ENCODE results near the gene AHNAK2.

Gene AHNAK2

DNA sequence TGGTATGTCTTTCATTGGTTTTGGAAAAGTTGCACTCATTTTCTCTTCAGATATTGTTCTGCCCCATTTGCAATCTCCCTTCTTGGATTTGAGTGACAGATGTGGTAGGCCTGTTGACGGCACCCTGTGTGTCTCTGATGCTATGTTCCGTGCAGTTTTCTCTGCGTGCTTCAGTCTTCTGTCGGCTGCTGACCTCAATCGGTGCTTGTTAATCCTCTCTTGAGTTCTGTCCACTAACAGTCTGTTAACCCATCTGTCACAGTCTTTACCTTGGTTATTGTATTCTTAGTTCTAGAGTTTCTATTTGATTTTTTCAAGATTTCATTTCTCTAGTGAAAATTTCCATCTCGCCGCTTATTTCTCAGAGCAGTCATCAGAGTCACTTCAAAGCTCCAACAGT is 74.2 kb downstream of the AHNAK2 start:
- Histone ChIP-seq H3K27me3 (ENCODE audit: low read length) (no peaks in the 10 kb centered on the region), H3F3A (ENCODE audit: insufficient read depth) (no peaks in the 10 kb centered on the region), H3K79me2 (ENCODE audit: insufficient read depth, low read length) (no peaks in the 10 kb centered on the region), H3K36me3 (ENCODE audit: low read length) (no peaks in the 10 kb centered on the region), H3K9me2 (replicated peaks; ENCODE audit: insufficient read depth, low read length) (no peaks in the 10 kb centered on the region), H2AFZ (ENCODE audit: low read depth, low read length, severe bottlenecking) (no peak overlapping the region), H3K4me2 (ENCODE audit: low read depth, low read length, poor library complexity, severe bottlenecking) (no peak overlapping the region), H3K27ac (ENCODE audit: low read depth, low read length) (no peak overlapping the region), H3K4me3 (ENCODE audit: insufficient read depth, low read length, poor library complexity, severe bottlenecking) (no peak overlapping the region), H3K9me3 (ENCODE audit: insufficient read depth, low read length) (no peaks in the 10 kb centered on the region), H4K20me1 (ENCODE audit: low read depth, low read length) (no peaks in the 10 kb centered on the region), H3K9ac (ENCODE audit: low read length) (no peak overlapping the region)
- TF ChIP-seq, protein P1, sequence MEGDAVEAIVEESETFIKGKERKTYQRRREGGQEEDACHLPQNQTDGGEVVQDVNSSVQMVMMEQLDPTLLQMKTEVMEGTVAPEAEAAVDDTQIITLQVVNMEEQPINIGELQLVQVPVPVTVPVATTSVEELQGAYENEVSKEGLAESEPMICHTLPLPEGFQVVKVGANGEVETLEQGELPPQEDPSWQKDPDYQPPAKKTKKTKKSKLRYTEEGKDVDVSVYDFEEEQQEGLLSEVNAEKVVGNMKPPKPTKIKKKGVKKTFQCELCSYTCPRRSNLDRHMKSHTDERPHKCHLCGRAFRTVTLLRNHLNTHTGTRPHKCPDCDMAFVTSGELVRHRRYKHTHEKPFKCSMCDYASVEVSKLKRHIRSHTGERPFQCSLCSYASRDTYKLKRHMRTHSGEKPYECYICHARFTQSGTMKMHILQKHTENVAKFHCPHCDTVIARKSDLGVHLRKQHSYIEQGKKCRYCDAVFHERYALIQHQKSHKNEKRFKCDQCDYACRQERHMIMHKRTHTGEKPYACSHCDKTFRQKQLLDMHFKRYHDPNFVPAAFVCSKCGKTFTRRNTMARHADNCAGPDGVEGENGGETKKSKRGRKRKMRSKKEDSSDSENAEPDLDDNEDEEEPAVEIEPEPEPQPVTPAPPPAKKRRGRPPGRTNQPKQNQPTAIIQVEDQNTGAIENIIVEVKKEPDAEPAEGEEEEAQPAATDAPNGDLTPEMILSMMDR (IDR thresholded peaks at IDR 0.05; ENCODE audit: insufficient read depth, low read length, poor library complexity, severe bottlenecking): no peak
- no peak for TF ChIP-seq EZH2phosphoT487 (conservative IDR thresholded peaks at IDR 0.05; ENCODE audit: low read length)

DNA sequence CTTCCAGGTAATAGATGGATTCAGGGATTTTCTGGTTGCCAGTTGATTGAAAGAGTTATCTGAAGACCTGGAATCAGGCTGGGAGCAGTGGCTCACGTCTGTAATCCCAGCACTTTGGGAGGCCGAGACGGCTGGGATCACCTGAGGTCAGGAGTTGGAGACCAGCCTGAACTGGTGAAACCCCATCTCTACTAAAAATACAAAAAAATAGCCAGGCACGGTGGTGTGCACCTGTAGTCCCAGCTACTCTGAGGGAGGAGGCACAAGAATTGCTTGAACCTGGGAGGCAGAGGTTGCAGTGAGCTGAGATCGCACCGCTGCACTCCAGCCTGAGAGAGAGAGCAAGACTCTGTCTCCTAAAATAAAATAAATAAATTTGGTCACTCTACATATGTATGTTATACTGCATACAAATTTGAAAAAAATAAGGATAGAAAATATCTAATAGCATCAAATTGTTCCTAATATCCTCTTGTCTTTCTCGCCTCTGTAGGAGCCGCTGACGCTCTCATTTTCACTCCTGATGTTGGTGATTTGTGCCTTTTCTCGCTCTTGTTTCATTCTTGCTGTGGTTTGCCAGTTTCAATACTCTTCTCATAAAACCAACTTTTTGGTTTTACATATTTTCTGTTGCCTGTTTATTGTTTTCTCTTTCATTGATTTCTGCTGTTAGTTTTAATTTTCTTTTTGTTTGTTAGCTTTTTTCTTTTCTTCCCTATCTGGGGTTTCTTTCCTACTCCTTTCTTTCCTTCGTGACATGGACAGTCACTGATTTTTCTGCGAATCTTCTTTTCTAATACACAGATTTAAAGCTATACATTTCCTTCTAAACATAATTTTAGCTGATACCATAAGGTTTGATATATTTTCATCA is 77.3 kb downstream of the AHNAK2 start:
- Histone ChIP-seq H3K9ac (ENCODE audit: low read length) (no peak overlapping the region), H2AFZ (ENCODE audit: low read depth, low read length, severe bottlenecking) (no peak overlapping the region), H4K20me1 (ENCODE audit: low read depth, low read length) (no peaks in the 10 kb centered on the region), H3K36me3 (ENCODE audit: low read length) (no peaks in the 10 kb centered on the region), H3K9me3 (ENCODE audit: insufficient read depth, low read length) (no peaks in the 10 kb centered on the region), H3K4me2 (ENCODE audit: low read depth, low read length, poor library complexity, severe bottlenecking) (no peak overlapping the region), H3F3A (ENCODE audit: insufficient read depth) (no peaks in the 10 kb centered on the region), H3K4me3 (ENCODE audit: insufficient read depth, low read length, poor library complexity, severe bottlenecking) (no peak overlapping the region), H3K27me3 (ENCODE audit: low read length) (no peaks in the 10 kb centered on the region), H3K79me2 (ENCODE audit: insufficient read depth, low read length) (no peaks in the 10 kb centered on the region), H3K9me2 (replicated peaks; ENCODE audit: insufficient read depth, low read length) (no peaks in the 10 kb centered on the region), H3K27ac (ENCODE audit: low read depth, low read length) (no peak overlapping the region)
- TF ChIP-seq, protein P1 (IDR thresholded peaks at IDR 0.05; ENCODE audit: insufficient read depth, low read length, poor library complexity, severe bottlenecking): no peak
- TF ChIP-seq EZH2phosphoT487 (conservative IDR thresholded peaks at IDR 0.05; ENCODE audit: low read length): no peak

DNA sequence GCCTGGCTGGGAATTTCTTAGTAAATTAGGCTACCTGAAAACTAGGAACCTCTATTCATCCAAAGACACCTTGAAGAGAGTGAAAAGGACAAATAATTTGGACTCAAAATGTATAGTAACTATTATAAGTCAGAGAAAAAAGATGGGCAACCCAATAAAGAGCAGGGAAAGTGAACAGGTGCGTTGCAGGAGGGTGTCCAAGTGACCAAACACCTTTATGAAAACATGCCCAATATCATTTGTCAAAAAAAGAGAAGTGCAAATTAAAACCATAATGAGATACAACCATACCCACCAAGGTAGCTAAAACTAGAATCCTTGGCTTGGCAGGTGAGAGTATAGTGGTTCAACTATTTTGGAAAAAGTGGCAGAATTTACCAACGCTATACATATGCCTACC is 78.4 kb downstream of the AHNAK2 start:
- Histone ChIP-seq H3K27me3 (ENCODE audit: low read length) (no peaks in the 10 kb centered on the region), H3K27ac (ENCODE audit: low read depth, low read length) (no peak overlapping the region), H3K9me3 (ENCODE audit: insufficient read depth, low read length) (no peaks in the 10 kb centered on the region), H3K79me2 (ENCODE audit: insufficient read depth, low read length) (no peaks in the 10 kb centered on the region), H3K9ac (ENCODE audit: low read length) (no peak overlapping the region), H4K20me1 (ENCODE audit: low read depth, low read length) (no peaks in the 10 kb centered on the region), H3K36me3 (ENCODE audit: low read length) (no peaks in the 10 kb centered on the region), H3K4me2 (ENCODE audit: low read depth, low read length, poor library complexity, severe bottlenecking) (no peak overlapping the region), H3F3A (ENCODE audit: insufficient read depth) (no peaks in the 10 kb centered on the region), H3K4me3 (ENCODE audit: insufficient read depth, low read length, poor library complexity, severe bottlenecking) (no peak overlapping the region), H3K9me2 (replicated peaks; ENCODE audit: insufficient read depth, low read length) (no peaks in the 10 kb centered on the region), H2AFZ (ENCODE audit: low read depth, low read length, severe bottlenecking) (no peak overlapping the region)
- TF ChIP-seq, protein P1 (IDR thresholded peaks at IDR 0.05; ENCODE audit: insufficient read depth, low read length, poor library complexity, severe bottlenecking): no peak
- TF ChIP-seq EZH2phosphoT487 (conservative IDR thresholded peaks at IDR 0.05; ENCODE audit: low read length): no peak
